ENCODE data around the gene ERO1B. TPM values are rescaled to one million over a fixed set of nuclear protein-coding genes. Genes with fewer than 3 reads are reported as not detected.

The ERO1B gene
- total RNA-seq, 2 experiments from 2014 or later, result 2.6 to 4.8 TPM

DNA sequence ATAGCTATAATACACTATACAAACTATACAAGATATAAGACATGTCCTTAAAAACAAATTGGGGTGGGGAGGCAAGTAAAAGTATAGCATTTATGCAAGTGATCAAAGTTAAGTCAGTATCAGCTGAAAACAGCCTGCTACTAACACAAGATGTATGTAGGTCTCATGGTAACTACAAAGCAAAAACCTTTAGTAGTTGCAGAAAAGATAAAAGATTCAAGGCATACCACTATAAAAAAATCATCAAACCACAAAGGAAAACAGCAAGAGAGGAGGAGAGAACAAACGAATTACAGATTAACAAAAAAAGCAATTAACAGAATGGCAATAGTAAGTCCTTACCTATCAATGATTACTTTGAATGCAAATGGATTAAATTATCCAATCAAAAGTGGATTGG, 22.7 kb downstream of the ERO1B start:
- CTCF ChIA-PET, result interaction anchor here (1.2 kb wide), 1 partner anchor 19 kb away, joined by 3 read pairs; no protein-coding TSS in a partner anchor
- Mint-ChIP-seq H3K27me3 (no peaks in the 10 kb centered on the region), H3K36me3 (peaks cover 27% of the 10 kb centered on the region), H3K4me1 (no peaks in the 10 kb centered on the region), H3K27ac (no peak overlapping the region), H3K9me3 (ENCODE audit: low read depth) (peaks cover 23% of the 10 kb centered on the region), H3K4me3 (no peak overlapping the region)
- ATAC-seq, result no peak
- no peak for DNase-seq

DNA sequence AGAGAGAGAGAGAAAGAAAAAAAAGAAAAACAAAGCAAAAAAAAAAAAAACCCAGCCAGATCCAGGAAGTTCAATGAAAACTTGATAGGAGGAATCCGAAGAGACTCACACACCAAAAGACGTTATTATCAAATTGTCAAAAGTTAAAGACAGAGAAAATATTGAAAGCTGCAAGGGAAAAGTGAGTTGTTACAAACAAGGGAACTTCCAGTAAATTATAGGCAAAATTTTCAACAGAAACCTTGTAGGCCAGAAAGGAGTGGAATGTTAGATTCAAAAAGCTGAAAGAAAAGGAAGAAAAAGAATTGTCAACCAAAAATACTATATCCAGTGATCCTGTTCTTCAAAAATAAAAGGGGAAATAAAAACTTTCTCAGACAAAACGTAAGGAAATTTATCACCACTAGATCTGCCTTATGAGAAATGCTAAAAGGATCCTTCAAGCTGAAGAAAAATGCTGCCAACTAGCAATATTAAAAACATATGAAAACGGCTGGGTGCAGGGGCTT, 23.6 kb downstream of the ERO1B start:
- no peak for ATAC-seq
- DNase-seq, result no peak
- H3K4me3 Mint-ChIP-seq, result no peak overlapping the region
- H3K36me3 Mint-ChIP-seq, result peaks cover 27% of the 10 kb centered on the region
- CTCF ChIA-PET, result no interaction called here
- H3K27me3 Mint-ChIP-seq, result no peaks in the 10 kb centered on the region
- no peak overlapping the region for H3K27ac Mint-ChIP-seq
- no peaks in the 10 kb centered on the region for H3K4me1 Mint-ChIP-seq
- H3K9me3 Mint-ChIP-seq (ENCODE audit: low read depth), result peaks cover 23% of the 10 kb centered on the region

DNA sequence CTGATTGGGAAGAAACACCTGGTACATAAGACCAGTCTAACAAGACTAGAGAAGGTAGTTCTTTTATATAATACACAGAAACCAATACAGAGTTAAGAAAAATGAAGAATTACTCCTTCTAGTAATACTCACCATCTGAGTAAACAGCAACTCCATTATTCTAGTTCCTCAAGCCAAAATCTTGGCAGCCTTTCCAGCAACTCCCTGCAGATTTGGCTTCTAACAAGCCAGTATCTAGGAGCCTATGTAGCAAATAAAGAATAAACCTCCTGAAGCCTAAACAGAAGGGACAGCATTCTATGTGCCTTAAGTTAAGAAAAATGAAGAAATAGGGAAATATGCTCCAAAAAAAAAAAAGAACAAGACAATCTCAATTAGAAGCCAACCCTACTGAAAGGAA, 24.5 kb downstream of the ERO1B start:
- CTCF ChIA-PET, result no interaction called here
- Mint-ChIP-seq H3K27me3 (no peaks in the 10 kb centered on the region), H3K4me3 (no peak overlapping the region), H3K4me1 (no peaks in the 10 kb centered on the region), H3K9me3 (ENCODE audit: low read depth) (peaks cover 23% of the 10 kb centered on the region), H3K36me3 (peaks cover 23% of the 10 kb centered on the region), H3K27ac (no peak overlapping the region)
- no peak for DNase-seq
- ATAC-seq, result no peak

DNA sequence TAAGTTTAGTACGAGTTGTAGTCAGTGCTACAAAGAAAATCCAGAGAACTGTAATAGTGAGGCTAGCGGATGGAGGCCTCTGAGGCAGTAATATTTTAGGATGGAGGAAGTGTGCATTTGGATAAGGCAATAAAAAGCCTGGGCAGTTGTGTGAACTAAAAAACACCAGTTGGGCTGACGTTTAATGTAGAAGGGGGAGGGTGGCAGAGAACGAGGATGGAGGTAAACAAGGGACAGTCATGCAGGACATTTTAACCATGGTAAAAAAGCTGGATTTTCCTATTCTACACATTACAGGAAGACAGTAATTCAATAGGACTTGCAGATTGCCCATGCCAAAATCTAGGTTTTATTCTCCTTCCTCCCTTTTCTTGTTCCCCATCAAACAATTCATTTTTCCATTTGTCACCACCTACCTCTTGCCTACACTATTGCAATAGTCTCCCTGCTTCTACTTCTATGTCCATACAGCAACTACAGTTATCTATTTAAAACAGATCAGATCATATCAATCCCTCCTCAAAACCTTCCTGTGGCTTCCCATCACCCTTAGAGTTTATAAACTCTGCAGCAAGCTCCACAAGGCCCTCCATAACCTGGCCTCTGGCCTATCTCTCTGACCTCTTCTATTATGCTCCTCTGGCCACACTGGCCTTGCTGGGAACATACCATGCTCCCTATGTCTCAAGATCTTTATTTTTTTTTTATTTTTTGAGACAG, 27.7 kb downstream of the ERO1B start:
- ATAC-seq, result no peak
- Mint-ChIP-seq H3K9me3 (ENCODE audit: low read depth) (peaks cover 9% of the 10 kb centered on the region), H3K4me1 (no peaks in the 10 kb centered on the region), H3K27me3 (no peaks in the 10 kb centered on the region), H3K27ac (no peak overlapping the region), H3K4me3 (no peak overlapping the region), H3K36me3 (peaks cover 12% of the 10 kb centered on the region)
- CTCF ChIA-PET, result no interaction called here
- DNase-seq, result no peak

DNA sequence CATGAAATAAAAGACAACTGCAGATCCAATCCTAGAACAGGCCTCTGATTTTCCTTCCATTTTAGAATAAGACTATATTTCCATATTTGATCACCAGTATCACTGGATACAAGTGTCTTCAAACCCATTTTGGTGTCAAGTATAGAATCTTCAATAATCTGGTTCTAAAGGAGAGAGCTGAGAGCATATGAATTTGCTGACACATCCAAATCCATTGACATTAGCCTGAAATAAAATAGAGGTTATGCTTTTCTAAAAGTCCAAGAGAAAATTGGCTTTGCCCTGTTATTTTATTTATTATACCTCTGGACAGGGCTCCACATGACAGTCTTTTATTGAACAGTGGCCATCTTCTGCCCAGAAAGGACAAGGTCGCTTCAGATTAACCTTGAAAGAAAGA, 28.6 kb downstream of the ERO1B start:
- H3K4me3 Mint-ChIP-seq, result no peak overlapping the region
- CTCF ChIA-PET, result no interaction called here
- H3K36me3 Mint-ChIP-seq, result peaks cover 9% of the 10 kb centered on the region
- no peaks in the 10 kb centered on the region for H3K27me3 Mint-ChIP-seq
- H3K9me3 Mint-ChIP-seq (ENCODE audit: low read depth), result peaks cover 8% of the 10 kb centered on the region
- no peaks in the 10 kb centered on the region for H3K4me1 Mint-ChIP-seq
- DNase-seq (no peak), ATAC-seq (no peak)
- H3K27ac Mint-ChIP-seq, result no peak overlapping the region

DNA sequence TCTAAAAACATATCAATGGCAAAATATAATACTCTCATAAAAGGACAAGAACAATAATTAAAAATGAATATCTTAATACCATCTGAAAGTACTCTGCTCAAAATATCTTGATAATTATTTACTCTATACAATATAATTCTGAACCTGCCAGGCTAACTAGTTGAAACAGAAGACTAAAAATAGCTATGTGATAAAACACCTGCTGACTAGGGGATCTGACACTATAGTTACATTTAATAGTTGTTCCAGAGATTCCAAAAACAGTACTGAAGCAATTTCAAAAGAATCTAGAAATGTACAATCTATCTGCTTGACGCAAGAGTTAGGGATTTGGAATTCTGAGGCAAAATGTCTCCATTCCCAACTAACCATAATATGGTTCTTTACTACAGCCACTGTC, 30.2 kb downstream of the ERO1B start:
- CTCF ChIA-PET, result interaction anchor here (0.6 kb wide), 1 partner anchor 291 kb away, joined by 4 read pairs; no protein-coding TSS in a partner anchor
- H3K27ac Mint-ChIP-seq, result no peak overlapping the region
- no peak for DNase-seq
- no peak for ATAC-seq
- no peaks in the 10 kb centered on the region for H3K4me1 Mint-ChIP-seq
- H3K36me3 Mint-ChIP-seq, result no peaks in the 10 kb centered on the region
- no peaks in the 10 kb centered on the region for H3K9me3 Mint-ChIP-seq (ENCODE audit: low read depth)
- no peaks in the 10 kb centered on the region for H3K27me3 Mint-ChIP-seq
- no peak overlapping the region for H3K4me3 Mint-ChIP-seq

DNA sequence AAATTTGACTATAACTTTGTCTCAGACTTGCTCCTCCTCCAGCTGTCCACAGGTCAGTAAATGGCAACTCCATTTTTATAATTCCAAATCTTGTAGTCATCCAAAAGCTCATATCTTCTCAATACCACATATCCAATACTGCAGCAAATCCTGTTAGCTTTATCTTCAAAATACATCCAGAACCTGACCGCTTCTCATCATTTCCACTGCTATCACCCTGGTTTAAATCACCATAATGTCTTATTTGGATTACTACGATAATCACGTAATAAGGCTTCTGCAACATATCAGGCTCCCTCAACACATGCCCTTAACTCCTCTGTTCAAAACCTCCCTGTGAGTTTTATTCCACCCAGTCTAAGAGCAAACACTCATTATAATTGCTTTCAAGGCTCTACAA, 34.5 kb downstream of the ERO1B start:
- DNase-seq (no peak), ATAC-seq (no peak)
- Mint-ChIP-seq H3K9me3 (ENCODE audit: low read depth) (no peaks in the 10 kb centered on the region), H3K4me1 (no peaks in the 10 kb centered on the region), H3K4me3 (no peak overlapping the region), H3K27ac (no peak overlapping the region), H3K27me3 (no peaks in the 10 kb centered on the region), H3K36me3 (peaks cover under 1% of the 10 kb centered on the region)
- CTCF ChIA-PET, result no interaction called here

DNA sequence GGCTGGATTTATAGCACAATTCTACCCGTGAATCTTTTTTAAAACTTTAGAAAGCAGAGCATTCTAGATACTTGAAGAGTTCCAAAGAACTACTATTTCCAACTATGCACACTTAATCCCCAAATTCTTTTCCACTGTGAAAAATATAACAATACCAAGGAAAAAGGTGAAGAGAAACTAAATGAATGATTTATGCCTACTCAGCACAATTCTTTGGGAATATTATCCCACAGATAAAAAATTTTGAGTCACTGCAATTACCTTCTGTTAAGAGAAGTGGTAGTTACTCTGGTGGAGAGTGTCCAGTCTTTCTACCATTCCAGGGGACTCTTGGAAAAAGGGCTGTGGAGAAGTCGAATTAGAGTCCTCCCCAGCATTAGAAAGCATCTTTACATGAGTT, 39.2 kb downstream of the ERO1B start:
- CTCF ChIA-PET, result no interaction called here
- Mint-ChIP-seq H3K4me3 (no peak overlapping the region), H3K4me1 (no peaks in the 10 kb centered on the region), H3K27me3 (no peaks in the 10 kb centered on the region), H3K36me3 (peaks cover 2% of the 10 kb centered on the region), H3K9me3 (ENCODE audit: low read depth) (no peaks in the 10 kb centered on the region), H3K27ac (no peak overlapping the region)
- no peak for DNase-seq
- no peak for ATAC-seq

DNA sequence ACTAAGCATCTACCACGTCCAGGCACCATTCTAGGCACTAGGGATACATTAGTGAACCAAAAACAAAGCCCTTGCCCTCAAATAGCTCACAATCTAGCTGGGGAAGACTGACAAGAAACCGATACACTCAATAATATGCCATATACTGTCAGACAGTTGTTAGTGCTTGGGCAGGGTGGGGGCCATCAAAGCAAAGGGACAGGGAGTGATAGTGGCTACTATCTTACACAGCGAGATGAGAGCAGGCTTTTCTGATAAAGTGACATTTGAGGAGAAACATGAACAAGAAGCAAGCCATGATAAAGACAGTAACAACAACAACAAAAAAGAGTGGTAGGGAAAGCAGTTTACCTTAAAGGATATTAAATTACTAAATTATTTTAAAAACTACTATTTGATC, 41.1 kb downstream of the ERO1B start:
- H3K27me3 Mint-ChIP-seq, result no peaks in the 10 kb centered on the region
- no peaks in the 10 kb centered on the region for H3K9me3 Mint-ChIP-seq (ENCODE audit: low read depth)
- CTCF ChIA-PET, result interaction anchor here (0.7 kb wide), 1 partner anchor 19 kb away, joined by 3 read pairs; no protein-coding TSS in a partner anchor
- H3K27ac Mint-ChIP-seq, result no peak overlapping the region
- H3K4me1 Mint-ChIP-seq, result no peaks in the 10 kb centered on the region
- H3K36me3 Mint-ChIP-seq, result peaks cover 3% of the 10 kb centered on the region
- DNase-seq (no peak), ATAC-seq (no peak)
- no peak overlapping the region for H3K4me3 Mint-ChIP-seq

DNA sequence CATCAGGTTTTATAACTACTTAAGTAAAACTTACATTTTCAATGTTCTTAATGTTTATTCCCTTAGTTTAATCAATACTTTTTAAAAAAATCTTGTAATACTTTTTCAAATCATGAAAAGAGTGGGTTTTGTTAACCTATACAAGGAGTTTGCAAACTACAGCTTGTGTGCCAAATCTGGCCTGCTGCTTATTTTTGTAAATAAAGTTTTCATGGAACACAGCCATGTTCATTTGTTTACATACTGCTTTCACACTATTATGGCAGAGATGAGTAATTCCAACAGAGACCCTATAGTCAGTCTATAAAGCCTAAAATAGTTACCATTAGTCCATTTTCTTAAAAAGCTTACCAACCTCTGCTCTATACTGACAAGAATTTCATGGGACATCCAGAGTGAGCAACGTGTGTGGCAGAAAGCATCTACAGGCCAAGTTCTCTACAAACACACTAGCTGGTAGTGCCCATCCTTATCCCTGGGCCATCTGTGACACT, 42.6 kb downstream of the ERO1B start:
- ATAC-seq, result no peak
- Mint-ChIP-seq H3K4me3 (no peak overlapping the region), H3K9me3 (ENCODE audit: low read depth) (no peaks in the 10 kb centered on the region), H3K27me3 (no peaks in the 10 kb centered on the region), H3K27ac (no peak overlapping the region), H3K4me1 (no peaks in the 10 kb centered on the region), H3K36me3 (peaks cover 3% of the 10 kb centered on the region)
- CTCF ChIA-PET, result interaction anchor here (0.7 to 1.0 kb wide), 2 partner anchors 18 to 208 kb away, joined by 3 read pairs; no protein-coding TSS in a partner anchor
- no peak for DNase-seq

DNA sequence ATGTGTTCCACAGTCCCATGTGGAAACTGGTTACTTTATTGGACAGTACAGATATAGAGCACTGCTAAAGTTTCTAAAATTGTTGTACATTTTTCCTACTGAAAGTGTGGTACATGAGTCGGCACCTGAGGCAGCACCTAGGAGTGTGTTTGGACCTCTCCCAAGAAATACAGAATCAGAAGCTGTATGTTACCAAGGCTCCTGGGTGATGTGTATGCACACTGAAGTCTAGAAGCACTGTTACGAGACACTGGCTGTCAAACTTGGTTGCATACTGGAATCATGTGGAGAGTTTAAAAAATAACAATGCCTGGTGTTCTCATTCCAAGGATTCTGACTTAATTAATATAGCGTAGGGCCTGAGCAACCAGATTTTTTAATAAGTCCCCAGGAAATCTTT, 46.6 kb downstream of the ERO1B start:
- ATAC-seq (no peak), DNase-seq (no peak)
- H3K36me3 Mint-ChIP-seq, result peaks cover 1% of the 10 kb centered on the region
- no peak overlapping the region for H3K4me3 Mint-ChIP-seq
- CTCF ChIA-PET, result no interaction called here
- H3K27me3 Mint-ChIP-seq, result no peaks in the 10 kb centered on the region
- H3K27ac Mint-ChIP-seq, result no peak overlapping the region
- no peaks in the 10 kb centered on the region for H3K9me3 Mint-ChIP-seq (ENCODE audit: low read depth)
- no peaks in the 10 kb centered on the region for H3K4me1 Mint-ChIP-seq

DNA sequence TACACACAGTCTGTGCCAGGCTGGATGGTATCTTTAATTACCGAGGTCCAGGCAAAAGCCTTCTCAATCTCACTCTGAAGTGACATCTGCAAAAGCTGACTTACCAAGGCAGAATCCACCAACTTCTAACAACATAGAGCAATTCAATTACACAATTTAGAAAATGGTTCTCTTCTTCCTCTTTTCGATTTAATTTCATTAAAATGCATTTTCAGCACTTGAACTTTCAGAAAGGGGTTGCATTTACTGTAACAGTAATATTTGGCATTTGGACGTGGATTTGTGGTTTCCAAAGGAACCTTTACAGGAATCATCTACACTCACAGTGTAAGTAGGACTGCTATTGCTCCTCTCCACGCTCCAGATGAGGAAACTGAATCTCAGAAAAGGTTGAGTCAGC, 53.3 kb downstream of the ERO1B start:
- H3K27me3 Mint-ChIP-seq, result no peaks in the 10 kb centered on the region
- CTCF ChIA-PET, result no interaction called here
- peaks cover 1% of the 10 kb centered on the region for H3K36me3 Mint-ChIP-seq
- H3K9me3 Mint-ChIP-seq (ENCODE audit: low read depth), result no peaks in the 10 kb centered on the region
- no peak for ATAC-seq
- H3K4me3 Mint-ChIP-seq, result no peak overlapping the region
- H3K27ac Mint-ChIP-seq, result no peak overlapping the region
- H3K4me1 Mint-ChIP-seq, result no peaks in the 10 kb centered on the region
- no peak for DNase-seq

DNA sequence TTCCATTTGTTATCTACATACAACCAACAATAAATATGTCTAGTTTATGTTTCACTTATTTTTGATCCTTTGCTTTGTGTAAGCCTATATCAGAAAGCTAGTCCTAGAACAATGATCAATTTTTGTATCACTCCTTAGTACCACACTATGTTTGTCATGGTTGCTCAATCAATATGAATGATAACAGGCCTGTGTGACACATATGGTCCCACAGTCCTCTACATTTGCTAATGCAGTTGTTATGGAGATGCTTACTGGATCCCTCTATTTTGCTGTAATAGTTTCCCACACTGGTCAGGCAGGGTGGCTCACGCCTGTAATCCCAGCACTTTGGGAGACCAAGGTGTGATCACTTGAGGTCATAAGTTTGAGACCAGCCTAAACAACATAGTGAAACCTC, 59.1 kb downstream of the ERO1B start:
- Mint-ChIP-seq H3K9me3 (ENCODE audit: low read depth) (no peaks in the 10 kb centered on the region), H3K36me3 (peaks cover 1% of the 10 kb centered on the region), H3K4me3 (no peak overlapping the region), H3K4me1 (no peaks in the 10 kb centered on the region), H3K27ac (no peak overlapping the region), H3K27me3 (no peaks in the 10 kb centered on the region)
- DNase-seq (no peak), ATAC-seq (no peak)
- CTCF ChIA-PET, result no interaction called here

DNA sequence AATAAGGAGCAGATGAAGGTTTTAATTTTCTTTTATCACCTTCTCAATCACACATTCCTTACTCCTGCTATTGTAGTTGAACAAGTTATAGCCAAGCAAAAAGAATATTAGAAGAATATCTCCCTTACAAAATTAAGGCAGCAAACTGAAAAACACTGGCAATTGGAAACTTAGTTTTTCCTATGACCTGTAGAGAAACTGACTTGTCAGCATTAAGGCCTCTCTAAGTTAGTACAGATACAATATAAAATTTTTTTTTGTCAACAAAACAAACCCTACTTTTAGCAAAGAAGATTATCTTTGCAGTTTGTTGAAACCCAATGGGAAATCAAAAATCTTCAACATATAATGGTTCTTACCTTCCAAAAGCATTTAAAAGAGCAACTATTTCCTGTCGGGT, 61.3 kb downstream of the ERO1B start:
- Mint-ChIP-seq H3K4me3 (no peak overlapping the region), H3K36me3 (no peaks in the 10 kb centered on the region), H3K27ac (no peak overlapping the region), H3K4me1 (no peaks in the 10 kb centered on the region), H3K27me3 (no peaks in the 10 kb centered on the region), H3K9me3 (ENCODE audit: low read depth) (no peaks in the 10 kb centered on the region)
- CTCF ChIA-PET, result interaction anchor here (1.2 kb wide), 1 partner anchor 17 kb away, joined by 3 read pairs; no protein-coding TSS in a partner anchor
- DNase-seq, result no peak
- ATAC-seq, result no peak

Measured in activated CD8-positive, alpha-beta memory T cell treated with anti-CD3 and anti-CD28 coated beads, Interleukin-2, amount 10 ng/mL, durations not matched to agents 7 days and 5 days (primary cell).